K562 (cell line): ENCODE measurements around the gene ADAM15. TPM values are rescaled to one million over a fixed set of nuclear protein-coding genes. Genes with fewer than 3 reads are reported as not detected.

Experiments
- BACH1 ChIP-seq: fragments of 200-800 bp; sonication (Bioruptor generic); IDR thresholded peaks from 2 replicates; pipeline ENCODE4 v1.6.1; 2016; ENCODE audit warnings: missing genetic modification characterization, missing compliant biosample characterization
- CBX3 ChIP-seq, 2 experiments: IDR thresholded peaks; 1 replicate in 1 of 2; 2 replicates in 1 of 2; pipeline ENCODE4 v1.6.1; 2012; ENCODE audit warnings: inconsistent platforms in 2 of 2, low read length in 2 of 2, borderline replicate concordance in 1 of 2, control low read depth in 1 of 2
- CEBPG ChIP-seq, 3 experiments: fragments of 200-800 bp in 1 of 3; sonication (Bioruptor generic) in 1 of 3; sonication (generic) in 1 of 3; formaldehyde crosslinking in 1 of 3; IDR thresholded peaks in 2 of 3; conservative IDR thresholded peaks in 1 of 3; 2 replicates each; pipeline versions ENCODE4 v1.6.1 to v1.8.0; 2016 to 2022; ENCODE audit warnings: missing compliant biosample characterization in 2 of 3, missing genetic modification characterization in 2 of 3, mild to moderate bottlenecking in 1 of 3, missing genetic modification reagents in 1 of 3
- DPF2 ChIP-seq: fragments of 450-650 bp; IDR thresholded peaks from 2 replicates; pipeline ENCODE4 v1.6.1; 2016
- ELF4 ChIP-seq: fragments of 450-650 bp; formaldehyde crosslinking; IDR thresholded peaks from 2 replicates; pipeline ENCODE4 v1.4.0; 2022; ENCODE audit warnings: missing genetic modification characterization
- ERF ChIP-seq: fragments of 450-650 bp; formaldehyde crosslinking; IDR thresholded peaks from 2 replicates; pipeline ENCODE4 v1.4.0; 2020; ENCODE audit warnings: mild to moderate bottlenecking, mixed read lengths
- GATA2 ChIP-seq: sonication (generic); formaldehyde crosslinking; IDR thresholded peaks from 2 replicates; pipeline ENCODE4 v1.4.0; 2020; ENCODE audit warnings: mild to moderate bottlenecking, missing genetic modification reagents
- GTF2A2 ChIP-seq: IDR thresholded peaks from 2 replicates; pipeline ENCODE4 v1.6.1; 2016; ENCODE audit warnings: mild to moderate bottlenecking, missing genetic modification characterization, missing compliant biosample characterization
- HCFC1 ChIP-seq: IDR thresholded peaks from 2 replicates; pipeline ENCODE4 v1.6.1; 2012; ENCODE audit warnings: low read depth, low read length, improper control_type of control experiment
- HDGF ChIP-seq: fragments of 450-650 bp; IDR thresholded peaks from 2 replicates; pipeline ENCODE4 v1.6.1; 2016
- HMG20A ChIP-seq: fragments of 450-650 bp; formaldehyde crosslinking; conservative IDR thresholded peaks from 2 replicates; pipeline ENCODE4 v1.4.0; 2020; ENCODE audit warnings: mild to moderate bottlenecking, mixed read lengths
- JUNB ChIP-seq: fragments of 450-650 bp; formaldehyde crosslinking; conservative IDR thresholded peaks from 2 replicates; pipeline ENCODE4 v1.4.0; 2020; ENCODE audit warnings: mild to moderate bottlenecking
- MECOM ChIP-seq: fragments of 250-450 bp; sonication (Bioruptor Pico); IDR thresholded peaks from 2 replicates; pipeline ENCODE4 v1.8.0; 2022; ENCODE audit warnings: inconsistent platforms
- RBFOX2 ChIP-seq: fragments of 200-400 bp; formaldehyde crosslinking; IDR thresholded peaks from 2 replicates; pipeline ENCODE4 v1.6.1; 2017; ENCODE audit warnings: low read depth, mild to moderate bottlenecking, low read length, moderate library complexity
- RCOR1 ChIP-seq, 2 experiments: IDR thresholded peaks; 2 replicates each; pipeline ENCODE4 v1.6.1; 2012; ENCODE audit warnings: low read depth in 2 of 2, low read length in 2 of 2, borderline replicate concordance in 1 of 2, improper control_type of control experiment in 1 of 2
- SMARCA4 ChIP-seq: fragments of 450-650 bp; IDR thresholded peaks from 2 replicates; pipeline ENCODE4 v1.6.1; 2016
- SMARCE1 ChIP-seq: fragments of 450-650 bp; IDR thresholded peaks from 2 replicates; pipeline ENCODE4 v1.7.1; 2016; ENCODE audit warnings: mild to moderate bottlenecking
- SP2 ChIP-seq: IDR thresholded peaks from 2 replicates; pipeline ENCODE4 v1.6.1; 2011; ENCODE audit warnings: mild to moderate bottlenecking, low read depth, low read length, moderate library complexity; ENCODE audit not compliant: poor library complexity, severe bottlenecking; ENCODE audit errors: extremely low read depth
- TOE1 ChIP-seq, 2 experiments: fragments of 450-650 bp in 1 of 2; sonication (generic) in 1 of 2; formaldehyde crosslinking in 1 of 2; IDR thresholded peaks; 2 replicates each; pipeline versions ENCODE4 v1.7.1 to v1.8.0; 2016 to 2022; ENCODE audit warnings: borderline replicate concordance in 2 of 2, mild to moderate bottlenecking in 2 of 2, antibody characterized with exemption in 1 of 2, inconsistent platforms in 1 of 2, low read depth in 1 of 2, missing genetic modification reagents in 1 of 2, moderate library complexity in 1 of 2
- ZNF121 ChIP-seq: sonication (generic); formaldehyde crosslinking; conservative IDR thresholded peaks from 2 replicates; pipeline ENCODE4 v1.8.0; 2022; ENCODE audit warnings: missing genetic modification reagents
- ZNF23 ChIP-seq: fragments of 250-450 bp; sonication (Bioruptor Pico); IDR thresholded peaks from 2 replicates; pipeline ENCODE4 v1.4.0; 2020; ENCODE audit warnings: mild to moderate bottlenecking
- ZNF583 ChIP-seq: fragments of 250-450 bp; sonication (Bioruptor Pico); IDR thresholded peaks from 2 replicates; pipeline ENCODE4 v1.4.0; 2020
- ZNF589 ChIP-seq: fragments of 200-800 bp; sonication (Bioruptor generic); IDR thresholded peaks from 2 replicates; pipeline ENCODE4 v1.6.1; 2016; ENCODE audit warnings: low read depth, missing genetic modification characterization, missing compliant biosample characterization
- ZSCAN29 ChIP-seq: fragments of 450-650 bp; IDR thresholded peaks from 2 replicates; pipeline ENCODE4 v1.6.1; 2017
- polyA plus RNA-seq, 8 experiments: library from polyadenylated mRNA; depleted of rRNA in 4 of 8; stranded (reverse) in 5 of 8; unstranded in 3 of 8; fragments of >200 nt; fragmentation: Nextera tagmentation in 2 of 8; fragmentation: Illumina TruSeq in 1 of 8; extraction: Ambion mirVana in 2 of 8; extraction: Trizol in 1 of 8; gene quantifications; 2 replicates each; pipeline versions ENCODE4 v1.2.1 to v1.2.3, GENCODE V29; 2011 to 2014; ENCODE audit warnings: inconsistent platforms in 1 of 8, missing spikeins in 1 of 8
- total RNA-seq, 7 experiments: library from RNA; depleted of rRNA in 6 of 7; stranded (reverse); fragments of >200 nt in 6 of 7; fragmentation: Illumina TruSeq in 2 of 7; extraction: Trizol in 2 of 7; gene quantifications; 2 replicates each; pipeline versions ENCODE4 v1.2.1 to v1.2.3, GENCODE V29; 2011 to 2021; ENCODE audit warnings: low replicate concordance in 1 of 7
- TF ChIP-seq, protein P1 (sequence below): sonication (generic); IDR thresholded peaks from 2 replicates; pipeline ENCODE4 v1.6.1; 2016
- TF ChIP-seq, protein P2 (sequence below): fragments of 250-450 bp; sonication (Bioruptor Pico); IDR thresholded peaks from 2 replicates; pipeline ENCODE4 v1.8.0; 2021; ENCODE audit warnings: moderate library complexity, mild to moderate bottlenecking, inconsistent platforms

The ADAM15 gene
- total and polyA plus RNA-seq, 9 of the 15 experiments (the other 6 are each of a cell fraction or from before 2014, with no cell fraction given) = 0.69 to 72.3 (median 32.8) TPM

DNA sequence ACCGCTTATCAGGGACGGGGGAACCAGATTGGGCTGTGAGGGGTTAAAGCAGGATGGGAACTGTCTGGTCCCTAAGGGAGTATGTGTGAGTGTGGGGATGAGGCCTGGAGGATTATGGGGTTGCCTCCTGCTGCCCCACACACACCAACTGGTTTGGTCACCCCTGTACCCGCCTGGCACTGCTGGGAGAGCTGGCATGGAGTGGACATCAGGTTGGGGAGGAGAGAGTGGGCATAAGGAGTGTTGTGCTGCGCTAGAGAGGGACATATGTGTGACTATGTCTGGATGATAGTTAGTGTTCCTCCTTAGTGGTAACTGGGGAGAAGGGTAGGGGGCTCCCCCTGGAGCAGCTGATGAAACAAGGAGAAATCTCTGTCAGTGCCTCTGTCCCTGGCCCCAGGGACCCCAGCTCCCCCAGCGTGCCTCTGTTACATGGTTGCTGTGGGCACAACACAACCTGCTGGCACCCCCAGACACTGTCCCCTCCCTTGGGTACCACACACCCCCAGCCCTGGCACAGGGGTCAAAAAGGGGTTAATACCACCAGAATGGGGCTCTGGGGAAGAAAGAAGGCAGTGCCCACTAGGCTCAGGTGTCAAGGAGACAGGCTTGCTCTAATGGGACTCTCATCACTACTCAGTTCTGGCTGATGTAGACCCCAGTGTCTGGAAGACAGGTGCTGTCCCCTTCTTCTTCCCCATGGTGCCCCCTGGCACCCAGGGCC lies 46.6 kb upstream of the ADAM15 start (continued):
- TF ChIP-seq MECOM (peak; percentile 59), TOE1 (IDR thresholded peaks at IDR 0.05; ENCODE audit: borderline replicate concordance) (0 out of 2 replicates have a peak, but pooled peaks have one; percentile 38), TOE1 (CRISPR knock-in tag; IDR thresholded peaks at IDR 0.05; ENCODE audit: borderline replicate concordance, low read depth) (no peak), GATA2 (no peak), SMARCE1 (peak; percentile 54; the same call in 1 of the 2 replicates), SMARCA4 (peak; percentile 49; the same call in 1 of the 2 replicates), ZNF23 (CRISPR knock-in tag) (no peak), ERF (CRISPR knock-in tag) (no peak), GTF2A2 (no peak), HMG20A (CRISPR knock-in tag) (no peak), ZNF121 (CRISPR knock-in tag) (no peak), ZSCAN29 (no peak), CEBPG (CRISPR knock-in tag; IDR thresholded peaks at IDR 0.05) (peak; percentile 85), CEBPG (tag; conservative IDR thresholded peaks at IDR 0.05 in 1 of 2, IDR thresholded peaks at IDR 0.05 in 1 of 2) (no peak; a peak in 1 of 4 replicates), ELF4 (CRISPR knock-in tag) (0 out of 2 replicates have a peak, but pooled peaks have one; percentile 20), RCOR1 (IDR thresholded peaks at IDR 0.05; ENCODE audit: borderline replicate concordance in 1 of 2, low read depth in 2 of 2, low read length in 2 of 2) (peak in 1 of 2 experiments; percentile 40; a peak in 1 of 4 replicates), ZNF583 (CRISPR knock-in tag) (peak; percentile 31; the same call in 1 of the 2 replicates), HDGF (0 out of 2 replicates have a peak, but pooled peaks have one; percentile 54), HCFC1 (no peak), ZNF589 (peak; percentile 11; the same call in 1 of the 2 replicates), DPF2 (0 out of 2 replicates have a peak, but pooled peaks have one; percentile 50), SP2 (no peak), RBFOX2 (peak; percentile 14; the same call in 1 of the 2 replicates), JUNB (CRISPR knock-in tag) (no peak), BACH1 (0 out of 2 replicates have a peak, but pooled peaks have one; percentile 48), CBX3 (IDR thresholded peaks at IDR 0.05; ENCODE audit: borderline replicate concordance in 1 of 2, low read length in 2 of 2) (no peak)
- TF ChIP-seq, protein P1, sequence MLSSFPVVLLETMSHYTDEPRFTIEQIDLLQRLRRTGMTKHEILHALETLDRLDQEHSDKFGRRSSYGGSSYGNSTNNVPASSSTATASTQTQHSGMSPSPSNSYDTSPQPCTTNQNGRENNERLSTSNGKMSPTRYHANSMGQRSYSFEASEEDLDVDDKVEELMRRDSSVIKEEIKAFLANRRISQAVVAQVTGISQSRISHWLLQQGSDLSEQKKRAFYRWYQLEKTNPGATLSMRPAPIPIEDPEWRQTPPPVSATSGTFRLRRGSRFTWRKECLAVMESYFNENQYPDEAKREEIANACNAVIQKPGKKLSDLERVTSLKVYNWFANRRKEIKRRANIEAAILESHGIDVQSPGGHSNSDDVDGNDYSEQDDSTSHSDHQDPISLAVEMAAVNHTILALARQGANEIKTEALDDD = 0 out of 2 replicates have a peak, but pooled peaks have one; percentile 10
- TF ChIP-seq, protein P2, sequence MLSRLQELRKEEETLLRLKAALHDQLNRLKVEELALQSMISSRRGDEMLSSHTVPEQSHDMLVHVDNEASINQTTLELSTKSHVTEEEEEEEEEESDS (CRISPR knock-in tag) = no peak
